Measurements from ENCODE around the gene MINK1.

DNA sequence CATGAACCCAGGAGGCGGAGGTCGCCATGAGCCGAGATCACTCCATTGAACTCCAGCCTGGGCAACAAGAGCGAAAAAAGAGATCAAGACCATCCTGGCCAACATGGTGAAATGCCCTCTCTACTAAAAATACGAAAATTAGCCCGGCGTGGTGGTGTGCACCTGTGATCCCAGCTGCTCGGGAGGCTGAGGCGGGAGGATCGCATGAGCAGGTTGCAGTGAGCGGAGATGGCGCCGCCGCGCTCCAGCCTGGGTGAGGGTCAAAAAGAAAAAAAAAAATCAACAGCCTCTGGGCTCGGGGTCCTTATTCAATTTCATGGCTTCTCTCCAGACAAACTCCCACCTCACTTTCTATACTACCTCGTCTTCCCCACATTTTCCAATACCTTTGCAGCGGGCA lies 95.7 kb downstream of the MINK1 start:
- TF ChIP-seq EZH2 (IDR thresholded peaks at IDR 0.05; ENCODE audit: insufficient read depth, low read length): no peak
- TF ChIP-seq, protein P1, sequence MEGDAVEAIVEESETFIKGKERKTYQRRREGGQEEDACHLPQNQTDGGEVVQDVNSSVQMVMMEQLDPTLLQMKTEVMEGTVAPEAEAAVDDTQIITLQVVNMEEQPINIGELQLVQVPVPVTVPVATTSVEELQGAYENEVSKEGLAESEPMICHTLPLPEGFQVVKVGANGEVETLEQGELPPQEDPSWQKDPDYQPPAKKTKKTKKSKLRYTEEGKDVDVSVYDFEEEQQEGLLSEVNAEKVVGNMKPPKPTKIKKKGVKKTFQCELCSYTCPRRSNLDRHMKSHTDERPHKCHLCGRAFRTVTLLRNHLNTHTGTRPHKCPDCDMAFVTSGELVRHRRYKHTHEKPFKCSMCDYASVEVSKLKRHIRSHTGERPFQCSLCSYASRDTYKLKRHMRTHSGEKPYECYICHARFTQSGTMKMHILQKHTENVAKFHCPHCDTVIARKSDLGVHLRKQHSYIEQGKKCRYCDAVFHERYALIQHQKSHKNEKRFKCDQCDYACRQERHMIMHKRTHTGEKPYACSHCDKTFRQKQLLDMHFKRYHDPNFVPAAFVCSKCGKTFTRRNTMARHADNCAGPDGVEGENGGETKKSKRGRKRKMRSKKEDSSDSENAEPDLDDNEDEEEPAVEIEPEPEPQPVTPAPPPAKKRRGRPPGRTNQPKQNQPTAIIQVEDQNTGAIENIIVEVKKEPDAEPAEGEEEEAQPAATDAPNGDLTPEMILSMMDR (IDR thresholded peaks at IDR 0.05; ENCODE audit: insufficient read depth, low read depth, low read length): no peak
